IPS-20b (cell line): ENCODE measurements around the gene CCDC154.
"Not testable (repeated sequence)": the region's sequence is repeated elsewhere in the genome, so short reads cannot be mapped to it uniquely, and the experiment has no call there.

Source experiments
- H3K27ac ChIP-seq: one replicate; pipeline ENCODE4 v1.5.1; 2013; ENCODE audit warnings: low read length
- H3K27me3 ChIP-seq: 2 replicates; pipeline ENCODE4 v1.6.1; 2013; ENCODE audit warnings: mild to moderate bottlenecking, low read length, inconsistent platforms; ENCODE audit not compliant: insufficient read depth
- H3K36me3 ChIP-seq: 2 replicates; pipeline ENCODE4 v1.6.1; 2013; ENCODE audit warnings: low read depth, mild to moderate bottlenecking, inconsistent platforms, low read length, moderate library complexity; ENCODE audit not compliant: insufficient read depth
- H3K4me1 ChIP-seq: 2 replicates; pipeline ENCODE4 v1.6.1; 2013; ENCODE audit warnings: mild to moderate bottlenecking, control low read depth, inconsistent platforms, low read length, moderate library complexity; ENCODE audit not compliant: insufficient read depth
- H3K4me3 ChIP-seq: 2 replicates; pipeline ENCODE4 v1.5.1; 2013; ENCODE audit warnings: mild to moderate bottlenecking, low read length, inconsistent platforms
- H3K9ac ChIP-seq: 2 replicates; pipeline ENCODE4 v1.6.1; 2013; ENCODE audit warnings: low read depth, mild to moderate bottlenecking, inconsistent platforms, low read length, moderate library complexity
- H3K9me3 ChIP-seq: 2 replicates; pipeline ENCODE4 v1.6.1; 2013; ENCODE audit warnings: mild to moderate bottlenecking, low read depth, low read length, inconsistent platforms; ENCODE audit not compliant: insufficient read depth

Gene CCDC154

GRCh38 chr16:1448536-1449116, 4.3 kb upstream of the CCDC154 start:
- Histone ChIP-seq H3K36me3 (peaks cover 22% of the 10 kb centered on the region; the same call in 1 of the 2 replicates), H3K9ac (no peak overlapping the region), H3K4me1 (no peaks in the 10 kb centered on the region), H3K4me3 (no peak overlapping the region), H3K27ac (no peak overlapping the region), H3K27me3 (no peaks in the 10 kb centered on the region), H3K9me3 (no peaks in the 10 kb centered on the region)

DNA sequence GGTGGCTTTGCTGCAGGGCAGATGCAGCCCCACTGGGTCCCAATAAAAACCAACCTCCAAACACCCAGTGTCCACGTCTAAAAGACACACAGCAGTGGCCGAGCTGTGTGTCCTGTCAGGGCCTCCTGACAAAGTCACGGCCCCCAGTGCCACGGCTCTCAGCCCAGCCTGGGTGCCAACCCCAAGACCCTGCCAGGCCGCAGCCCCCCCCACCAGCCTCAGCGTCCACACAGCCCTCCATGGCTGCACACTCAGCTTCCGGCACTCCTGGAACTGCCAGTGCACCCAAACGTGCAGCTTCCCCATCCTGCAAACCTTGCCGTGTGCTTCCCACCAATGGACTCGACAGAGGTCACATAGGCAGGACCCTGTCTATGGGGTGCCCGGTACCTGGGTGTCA, 3.6 kb upstream of the CCDC154 start:
- no peak overlapping the region for H3K27ac ChIP-seq
- no peak overlapping the region for H3K9ac ChIP-seq
- no peaks in the 10 kb centered on the region for H3K4me1 ChIP-seq
- no peaks in the 10 kb centered on the region for H3K27me3 ChIP-seq
- H3K4me3 ChIP-seq = no peak overlapping the region
- H3K9me3 ChIP-seq = no peaks in the 10 kb centered on the region
- peaks cover 16% of the 10 kb centered on the region; the same call in 1 of the 2 replicates for H3K36me3 ChIP-seq

DNA sequence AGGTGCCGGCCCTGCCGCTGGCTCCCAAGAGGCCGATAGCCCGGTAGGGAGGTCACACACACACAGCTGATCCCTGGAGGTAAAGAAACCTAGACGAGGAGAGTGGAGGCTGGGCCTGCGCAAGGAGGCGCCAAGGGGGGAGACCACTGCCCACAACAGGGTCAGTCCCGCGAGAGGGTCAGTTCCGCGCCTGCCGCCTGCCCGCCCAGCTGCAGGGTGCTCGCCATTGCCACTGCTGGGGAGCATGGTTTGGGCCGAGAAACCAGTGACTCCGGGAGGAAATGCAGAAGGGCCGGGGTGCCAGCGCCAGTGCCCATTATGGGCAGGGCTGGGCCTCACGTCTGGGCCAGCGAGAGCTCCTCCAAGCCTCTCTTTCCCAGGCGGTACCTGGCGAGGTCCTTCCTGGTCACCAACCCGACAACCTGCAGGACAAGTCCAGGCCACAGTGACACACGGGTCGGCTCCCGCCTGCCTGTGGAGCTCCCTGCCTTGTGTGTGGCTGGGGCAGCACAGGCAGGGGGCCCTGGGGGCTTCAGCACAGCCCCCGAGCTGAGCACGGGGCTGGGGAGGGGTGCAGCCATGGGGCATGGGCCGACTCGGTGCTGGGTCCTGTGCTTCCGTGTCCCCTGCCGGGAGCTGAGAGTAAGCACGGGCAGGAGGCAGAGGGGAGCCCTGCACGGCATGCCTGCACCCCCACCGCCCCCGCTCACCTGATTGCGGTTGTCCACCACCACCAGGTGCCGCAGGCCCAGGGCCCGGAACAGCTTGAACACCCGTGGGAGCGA, 2.1 kb upstream of the CCDC154 start:
- Histone ChIP-seq H3K9ac (no peak overlapping the region), H3K27ac (no peak overlapping the region), H3K4me1 (no peaks in the 10 kb centered on the region), H3K4me3 (no peak overlapping the region), H3K36me3 (peaks cover 14% of the 10 kb centered on the region; the same call in 1 of the 2 replicates), H3K27me3 (no peaks in the 10 kb centered on the region), H3K9me3 (no peaks in the 10 kb centered on the region)

GRCh38 chr16:1445518-1446203, 1.3 kb upstream of the CCDC154 start:
- Histone ChIP-seq H3K27me3 (no peaks in the 10 kb centered on the region), H3K4me3 (no peak overlapping the region), H3K36me3 (peaks cover 6% of the 10 kb centered on the region; the same call in 1 of the 2 replicates), H3K9me3 (no peaks in the 10 kb centered on the region), H3K9ac (no peak overlapping the region), H3K4me1 (no peaks in the 10 kb centered on the region), H3K27ac (no peak overlapping the region)

GRCh38 chr16:1444730-1445517, 568 bp upstream of the CCDC154 start:
- Histone ChIP-seq H3K4me3 (no peak overlapping the region), H3K27ac (no peak overlapping the region), H3K4me1 (no peaks in the 10 kb centered on the region), H3K9me3 (no peaks in the 10 kb centered on the region), H3K9ac (no peak overlapping the region), H3K27me3 (no peaks in the 10 kb centered on the region), H3K36me3 (peaks cover 6% of the 10 kb centered on the region; the same call in 1 of the 2 replicates)

- no peaks in the 10 kb centered on the region for H3K27me3 ChIP-seq
- H3K27ac ChIP-seq = no peak overlapping the region
- no peaks in the 10 kb centered on the region for H3K4me1 ChIP-seq
- no peak overlapping the region for H3K4me3 ChIP-seq
- H3K9me3 ChIP-seq = no peaks in the 10 kb centered on the region
- H3K36me3 ChIP-seq = peaks cover 6% of the 10 kb centered on the region; the same call in 1 of the 2 replicates
- no peak overlapping the region for H3K9ac ChIP-seq
Measured at GRCh38 chr16:1443403-1443973, 868 bp downstream of the CCDC154 start.

GRCh38 chr16:1442697-1443096, 1.7 kb downstream of the CCDC154 start:
- H3K36me3 ChIP-seq = peaks cover under 1% of the 10 kb centered on the region; the same call in 1 of the 2 replicates
- H3K27me3 ChIP-seq = no peaks in the 10 kb centered on the region
- H3K4me3 ChIP-seq = no peak overlapping the region
- no peaks in the 10 kb centered on the region for H3K9me3 ChIP-seq
- H3K27ac ChIP-seq = no peak overlapping the region
- no peak overlapping the region for H3K9ac ChIP-seq
- H3K4me1 ChIP-seq = no peaks in the 10 kb centered on the region

DNA sequence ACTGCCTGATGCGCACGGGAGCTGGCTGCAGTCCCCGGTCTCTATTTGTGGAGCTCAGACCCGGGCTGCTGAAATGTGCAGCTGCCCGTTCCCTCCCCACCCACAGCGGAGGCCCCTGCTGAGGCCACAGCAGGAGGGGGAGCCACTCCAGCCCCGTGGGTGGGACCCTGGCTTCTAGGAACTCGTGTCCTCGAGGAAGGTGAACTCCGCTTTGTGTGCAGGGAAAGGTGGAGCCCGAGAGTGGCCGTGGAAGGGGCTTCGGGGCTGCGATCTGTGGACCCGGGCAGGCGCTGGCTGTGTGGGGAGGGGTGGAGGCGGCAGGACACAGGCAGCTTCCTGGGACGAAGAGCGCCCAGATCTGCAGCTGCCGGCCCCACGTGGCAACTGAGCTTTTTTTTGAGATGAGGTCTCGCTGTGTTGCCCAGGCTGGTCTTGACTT, 2.9 kb downstream of the CCDC154 start:
- no peaks in the 10 kb centered on the region for H3K36me3 ChIP-seq
- H3K4me1 ChIP-seq = no peaks in the 10 kb centered on the region
- no peak overlapping the region for H3K27ac ChIP-seq
- no peak overlapping the region for H3K9ac ChIP-seq
- no peaks in the 10 kb centered on the region for H3K27me3 ChIP-seq
- H3K4me3 ChIP-seq = no peak overlapping the region
- no peaks in the 10 kb centered on the region for H3K9me3 ChIP-seq

GRCh38 chr16:1439699-1440074, 4.7 kb downstream of the CCDC154 start:
- not testable (repeated sequence) for H3K9me3 ChIP-seq, H3K4me1 ChIP-seq, H3K27ac ChIP-seq, H3K4me3 ChIP-seq, H3K36me3 ChIP-seq, H3K9ac ChIP-seq, H3K27me3 ChIP-seq

GRCh38 chr16:1439058-1439698, 5.2 kb downstream of the CCDC154 start:
- H3K36me3 ChIP-seq = no peaks in the 10 kb centered on the region
- H3K4me1 ChIP-seq = no peaks in the 10 kb centered on the region
- H3K9ac ChIP-seq = no peak overlapping the region
- no peak overlapping the region for H3K27ac ChIP-seq
- no peaks in the 10 kb centered on the region for H3K27me3 ChIP-seq
- no peaks in the 10 kb centered on the region for H3K9me3 ChIP-seq
- no peak overlapping the region for H3K4me3 ChIP-seq
